GM21717 (cell line): Measurements from ENCODE around the gene SMIM1.

Experiments
- ATAC-seq: cut with Tn5 transposase; IDR thresholded peaks from one replicate; pipeline ENCODE4 v1.9.1; 2021; ENCODE audit warnings: mild to moderate bottlenecking, moderate library complexity; ENCODE audit not compliant: unreplicated experiment

Gene SMIM1

DNA sequence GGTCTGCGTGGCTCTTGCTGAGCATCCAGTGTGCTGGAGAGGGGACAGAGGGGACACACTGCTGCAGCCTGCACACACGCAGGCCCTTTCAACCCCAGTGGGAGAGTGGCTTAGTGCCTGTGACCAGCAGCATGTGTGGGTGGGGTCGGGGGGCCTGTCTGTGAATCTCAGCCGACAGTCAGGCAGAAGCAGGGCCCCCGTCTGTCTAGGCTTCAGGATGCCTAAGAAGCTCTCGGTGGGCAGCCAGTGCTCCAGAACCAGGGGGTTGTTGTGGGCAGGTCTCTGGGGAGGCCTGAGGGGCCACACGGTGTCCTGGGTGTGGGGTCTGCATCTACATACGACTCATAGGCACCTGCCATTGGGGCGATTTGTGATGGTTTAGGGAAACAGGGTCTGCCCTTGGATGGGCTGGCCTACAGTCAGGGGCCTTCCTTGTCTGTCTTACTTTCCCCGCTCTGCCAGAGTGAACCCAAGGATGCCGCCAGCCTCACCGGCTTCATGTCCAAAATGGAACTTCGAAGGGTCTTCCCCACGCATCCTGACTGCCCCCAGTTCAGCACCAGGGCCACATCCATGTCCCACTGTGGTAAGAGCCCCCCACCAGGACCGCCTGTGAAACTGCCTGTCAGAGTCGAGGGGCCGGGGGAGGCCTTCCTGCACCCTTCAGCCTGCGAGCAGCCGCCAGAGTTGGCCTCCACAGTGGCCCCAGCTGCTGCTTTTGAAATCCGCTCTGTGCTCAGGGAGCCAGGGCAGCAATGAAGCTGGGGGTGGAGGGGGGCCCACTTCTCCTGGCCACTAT, 18.7 kb upstream of the SMIM1 start:
- no peak for ATAC-seq

- no peak for ATAC-seq
Observed at GRCh38 chr1:3756394-3756793, 16.2 kb upstream of the SMIM1 start.

DNA sequence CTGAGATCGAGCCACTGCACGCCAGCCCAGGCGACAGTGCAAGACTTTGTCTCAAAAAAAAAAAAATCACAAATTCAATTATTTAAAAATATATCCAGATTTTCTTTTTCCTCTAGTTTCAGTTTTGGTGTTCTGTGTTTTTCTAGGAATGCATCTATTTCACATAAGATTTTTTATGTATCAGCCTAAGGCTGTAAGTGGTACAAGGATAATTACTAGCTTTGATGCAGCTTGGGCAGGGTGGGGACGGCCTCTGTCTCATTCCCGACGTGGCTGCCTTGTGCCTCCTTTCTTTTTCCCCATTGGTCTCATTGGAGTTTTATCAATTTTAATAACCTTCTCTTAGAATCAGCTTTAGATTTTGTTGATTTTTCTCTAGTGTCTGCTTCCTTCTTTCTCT, 13.4 kb upstream of the SMIM1 start:
- ATAC-seq = no peak

- ATAC-seq = no peak
Observed at GRCh38 chr1:3759796-3760195, 12.8 kb upstream of the SMIM1 start.

DNA sequence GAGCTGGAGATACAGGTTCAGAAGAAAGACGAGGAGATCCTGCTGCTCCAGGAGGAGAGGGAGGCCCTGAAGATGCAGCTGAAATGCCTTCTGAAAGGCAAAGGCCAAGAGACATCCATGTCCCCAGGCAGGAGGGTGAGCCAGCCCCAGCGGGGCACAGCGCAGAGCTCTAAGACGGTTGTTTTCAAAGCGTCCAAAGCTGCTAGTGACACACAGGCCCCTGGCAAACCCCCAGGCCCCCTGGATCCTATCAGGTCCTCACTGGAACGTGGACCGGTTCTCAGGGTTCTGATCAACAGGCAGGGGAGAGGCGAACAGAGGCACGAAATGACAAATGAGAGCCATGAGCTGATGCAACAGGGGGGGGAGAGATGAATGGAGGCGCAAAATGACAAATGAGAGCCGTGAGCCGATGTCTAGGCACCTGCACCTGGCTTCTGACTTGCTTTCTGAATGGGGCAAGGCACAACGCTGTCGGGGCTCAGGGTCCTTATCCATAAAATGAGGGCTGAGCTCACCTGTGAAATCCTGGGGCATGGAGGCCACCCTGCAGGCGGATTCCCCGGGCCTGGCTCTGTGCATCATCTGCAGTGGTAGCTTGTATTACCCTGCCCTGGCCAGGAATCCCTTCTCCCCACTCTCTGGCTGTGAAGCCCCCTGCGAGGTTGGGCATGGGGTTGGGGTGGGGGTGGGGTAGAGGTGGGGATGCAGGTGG, 11.1 kb upstream of the SMIM1 start:
- no peak for ATAC-seq

DNA sequence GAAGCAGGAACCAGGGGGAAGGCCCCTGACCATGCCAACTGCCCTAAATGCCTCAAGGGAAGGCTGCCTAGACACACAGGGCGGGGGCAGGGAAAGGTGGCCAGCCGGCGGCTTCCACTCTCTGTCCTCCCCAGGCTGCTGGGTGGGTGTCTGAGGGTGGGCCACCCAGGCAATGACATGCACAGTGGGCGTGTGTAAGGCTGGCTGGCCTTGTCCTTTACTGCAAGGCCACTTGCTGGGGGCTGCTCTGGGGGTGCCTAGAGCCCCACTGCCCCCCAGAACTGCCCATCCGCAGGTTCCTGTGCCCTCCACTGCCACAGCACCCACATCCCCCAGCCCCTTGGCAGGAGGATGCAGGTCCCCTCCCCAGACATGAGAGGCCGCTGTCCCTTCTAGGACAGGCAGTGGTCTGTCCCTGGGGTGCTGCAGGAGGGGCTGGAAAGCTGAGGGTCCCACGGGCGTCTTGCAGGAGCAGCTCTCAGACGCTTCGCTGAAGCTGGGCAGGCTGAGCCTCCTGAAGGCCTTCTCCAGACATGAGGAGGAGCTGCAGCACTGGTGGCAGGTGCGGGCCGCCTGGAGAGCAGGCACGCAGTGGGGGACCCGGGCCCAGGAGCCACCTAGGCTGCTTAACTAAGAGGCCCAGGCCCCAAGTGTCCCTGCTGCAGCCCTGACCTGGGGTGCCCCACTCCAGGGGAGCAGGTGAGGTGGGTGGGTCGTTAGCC, 10.2 kb upstream of the SMIM1 start:
- no peak for ATAC-seq

GRCh38 chr1:3762873-3763228, 9.7 kb upstream of the SMIM1 start:
- no peak for ATAC-seq

GRCh38 chr1:3763351-3764125, 9.0 kb upstream of the SMIM1 start:
- ATAC-seq = no peak

DNA sequence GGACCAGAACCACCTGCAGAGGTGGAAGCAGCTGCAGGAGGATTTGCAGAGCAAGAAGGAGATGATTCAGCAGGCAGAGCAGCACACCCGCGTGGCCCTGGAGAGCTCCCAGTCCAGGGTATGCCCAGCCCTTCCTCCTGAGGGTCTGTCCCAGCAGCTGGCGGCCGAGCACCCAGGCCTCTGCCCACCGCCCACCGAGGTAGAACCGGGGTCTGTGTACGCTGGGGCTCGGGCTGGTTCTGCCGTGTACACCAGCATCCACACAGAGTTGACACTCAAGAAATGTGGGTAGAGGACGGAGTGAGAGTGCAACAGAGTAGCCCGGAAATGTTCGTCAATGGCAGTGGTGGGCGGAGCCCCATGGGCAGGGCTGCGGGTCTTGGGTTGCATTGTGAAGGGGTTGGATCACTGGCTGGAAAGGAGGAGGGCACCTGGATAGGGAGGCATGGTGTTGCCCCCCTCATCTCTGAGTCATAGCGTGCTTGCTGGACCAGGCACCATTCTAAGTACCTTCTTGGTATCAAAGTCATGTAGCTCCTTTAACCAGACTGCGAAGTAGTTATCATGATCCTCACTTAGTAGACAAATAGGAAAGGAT, 5.1 kb upstream of the SMIM1 start:
- ATAC-seq = no peak

DNA sequence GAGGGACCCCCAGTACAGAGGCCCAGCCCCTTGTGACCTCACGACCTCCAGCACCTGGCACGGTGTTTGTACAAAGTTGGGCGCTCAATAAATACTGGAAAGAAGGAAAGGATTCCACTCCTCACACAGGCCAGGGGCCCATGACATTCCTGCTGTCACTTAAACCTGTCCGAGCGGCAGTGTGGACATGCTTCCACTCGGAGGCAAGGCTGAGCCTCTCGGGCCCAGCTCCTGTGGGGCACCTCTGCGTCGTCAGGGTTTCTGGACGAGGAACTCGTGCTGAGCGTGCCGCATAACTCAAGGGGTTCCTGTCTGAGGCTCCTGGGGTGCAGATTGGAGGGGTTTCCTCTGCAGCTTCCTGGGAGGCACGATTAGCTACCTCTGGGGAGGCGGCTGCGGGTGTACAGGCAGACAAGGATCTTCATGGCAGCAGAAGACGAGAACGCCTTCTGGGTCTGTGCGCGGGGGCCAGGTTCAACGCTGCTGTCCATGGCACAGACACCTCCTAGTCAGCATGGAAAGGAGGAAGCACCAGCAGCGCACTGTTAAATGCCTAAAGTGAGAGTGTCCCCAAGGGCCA, 3.6 kb upstream of the SMIM1 start:
- no peak for ATAC-seq

DNA sequence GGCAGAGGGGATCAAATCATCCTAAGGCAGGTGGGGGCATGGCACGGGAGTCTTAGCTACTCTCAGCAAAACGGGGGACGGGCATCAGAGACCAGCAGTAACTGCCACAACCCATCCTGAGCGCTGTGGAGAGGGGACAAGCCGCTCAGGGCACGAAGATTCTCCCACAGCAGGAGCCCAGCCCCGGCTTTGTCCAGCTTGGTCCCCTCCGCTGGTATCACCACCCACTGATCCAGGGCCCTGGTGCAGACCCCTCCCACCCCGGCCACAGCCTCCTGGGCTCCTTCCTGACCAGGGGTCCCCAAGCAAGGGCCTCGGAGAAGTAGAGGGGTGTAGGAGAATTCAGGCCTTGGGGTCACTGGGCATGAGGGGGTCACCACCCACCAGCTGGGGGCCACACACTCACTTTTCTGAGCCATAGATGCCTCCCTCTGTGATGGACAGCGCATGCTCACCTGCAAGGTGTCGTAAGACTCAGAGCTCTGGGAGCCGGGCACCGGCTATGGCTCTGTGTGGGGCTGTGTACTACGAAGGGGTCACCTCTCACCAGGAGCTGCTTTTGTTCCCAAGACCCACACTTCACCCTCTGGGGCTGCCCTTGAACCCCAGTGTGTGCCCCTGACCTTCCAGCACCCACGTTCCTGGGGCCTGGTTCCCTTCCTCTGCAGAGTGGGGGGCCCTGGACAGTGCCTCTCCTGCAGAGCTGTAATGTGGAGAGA, 2.3 kb upstream of the SMIM1 start:
- no peak for ATAC-seq

- ATAC-seq = no peak
Observed at GRCh38 chr1:3771108-3772026, 1.2 kb upstream of the SMIM1 start.

DNA sequence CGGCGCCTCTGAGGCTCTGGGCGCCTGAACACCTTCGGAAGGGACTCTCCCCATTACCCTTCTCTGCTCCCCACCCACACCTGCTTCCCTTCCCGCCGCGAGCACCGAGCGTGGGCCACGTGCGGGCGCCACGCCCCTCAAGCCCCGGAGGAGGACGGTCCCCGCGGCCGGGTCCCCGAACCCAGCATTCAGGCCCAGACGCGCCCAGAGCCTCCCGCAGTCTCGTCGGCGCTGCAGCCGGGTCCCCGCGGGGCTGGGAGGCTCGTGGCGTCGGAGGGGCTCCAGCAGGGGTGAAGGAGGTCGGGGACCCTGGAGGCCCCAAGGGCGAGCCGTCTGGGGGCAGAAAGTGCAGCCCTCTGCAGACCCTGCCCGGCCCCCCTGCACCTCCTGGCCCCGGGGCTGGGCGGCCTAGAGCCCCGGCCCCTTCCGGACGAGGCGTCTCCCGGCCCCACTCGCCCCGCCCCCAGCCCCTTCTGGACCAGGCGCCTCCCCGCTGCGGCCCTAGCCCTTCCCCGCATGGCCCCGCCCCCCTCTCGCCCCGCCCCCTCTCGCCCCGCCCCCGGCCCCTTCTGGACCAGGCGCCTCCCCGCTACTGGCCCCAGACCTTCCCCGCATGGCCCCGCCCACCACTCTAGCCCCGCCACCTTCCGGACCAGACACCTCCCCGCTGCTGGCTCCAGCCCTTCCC, 378 bp upstream of the SMIM1 start:
- ATAC-seq = peak; percentile 39

GRCh38 chr1:3773572-3774275, 1.2 kb downstream of the SMIM1 start:
- ATAC-seq = no peak

- ATAC-seq = no peak
Observed at GRCh38 chr1:3774276-3774945, 1.9 kb downstream of the SMIM1 start.

DNA sequence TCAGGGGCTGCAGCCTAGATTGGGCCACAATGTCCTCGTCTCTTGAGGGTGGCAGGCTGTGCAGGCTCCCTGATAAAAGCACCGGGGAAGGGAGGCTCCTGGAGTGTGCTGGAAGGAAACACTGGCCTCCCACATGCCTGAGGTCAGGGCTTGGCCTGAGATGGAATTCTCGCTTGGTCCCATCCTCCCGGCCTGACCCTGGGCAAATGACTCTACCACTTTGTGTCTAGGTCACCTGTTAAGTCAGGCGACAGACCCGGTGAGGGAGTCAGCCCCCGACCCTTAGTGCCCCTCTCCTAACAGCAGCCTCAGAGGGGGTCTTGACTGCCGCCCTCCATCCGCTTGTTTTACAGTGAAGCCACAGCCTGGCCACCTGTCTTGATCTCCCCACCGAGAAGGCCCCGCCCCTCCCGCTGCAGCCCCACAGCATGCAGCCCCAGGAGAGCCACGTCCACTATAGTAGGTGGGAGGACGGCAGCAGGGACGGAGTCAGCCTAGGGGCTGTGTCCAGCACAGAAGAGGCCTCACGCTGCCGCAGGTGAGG, 2.5 kb downstream of the SMIM1 start:
- no peak for ATAC-seq
